WI38 (cell line): ENCODE measurements around the gene NLGN2.

Experiments used
- H3K4me3 ChIP-seq: 2 replicates; pipeline ENCODE4 v1.5.1; 2011; ENCODE audit warnings: low read depth, mild to moderate bottlenecking, control low read depth, low read length
- CTCF ChIP-seq: IDR thresholded peaks from 2 replicates; pipeline ENCODE4 v1.5.1; 2012; ENCODE audit warnings: low read depth, mild to moderate bottlenecking, control low read depth, low read length

Gene NLGN2

GRCh38 chr17:7432296-7432695, 24.7 kb downstream of the NLGN2 start:
- H3K4me3 ChIP-seq, result no peak overlapping the region
- TF ChIP-seq CTCF, result no peak

GRCh38 chr17:7435676-7436555, 28.3 kb downstream of the NLGN2 start:
- no peak for TF ChIP-seq CTCF
- H3K4me3 ChIP-seq, result peak overlapping the region; percentile 44

GRCh38 chr17:7436556-7437368, 29.1 kb downstream of the NLGN2 start:
- TF ChIP-seq CTCF, result peak; percentile 71
- peak overlapping the region; percentile 35 for H3K4me3 ChIP-seq

- TF ChIP-seq CTCF, result no peak
- peak overlapping the region; percentile 35 for H3K4me3 ChIP-seq
These were observed 29.8 kb downstream of the NLGN2 start for GRCh38 chr17:7437369-7437863.

GRCh38 chr17:7437950-7438614, 30.4 kb downstream of the NLGN2 start:
- no peak for TF ChIP-seq CTCF
- no peak overlapping the region for H3K4me3 ChIP-seq

- no peak for TF ChIP-seq CTCF
- no peak overlapping the region for H3K4me3 ChIP-seq
These were observed 31.2 kb downstream of the NLGN2 start for GRCh38 chr17:7438656-7439460.
